GM12878 (cell line): ENCODE results near the gene HBD. TPM values are rescaled to one million over a fixed set of nuclear protein-coding genes. Genes with fewer than 3 reads are reported as not detected.
A peak's percentile ranks its signal among the peaks of the same experiment; 100 is the strongest.

Source experiments
- ATAC-seq: fragments of 200-7000 bp; cut with Tn5 transposase; 3 replicates; pipeline ENCODE4 v1.9.1; 2020; ENCODE audit warnings: mild to moderate bottlenecking, moderate library complexity
- Bru-seq: library from RNA; stranded (reverse); fragments of 400-500 nt; gene quantifications from one replicate; lab custom pipeline; 2021; lab: Mats Ljungman, UMichigan
- BruChase-seq, 2 experiments: library from RNA; stranded (reverse); fragments of 400-500 nt; gene quantifications; one replicate each; lab custom pipeline; 2021; lab: Mats Ljungman, UMichigan
- BruUV-seq: library from RNA; stranded (reverse); fragments of 400-500 nt; replicated peaks from 2 replicates; lab custom pipeline; 2021; lab: Mats Ljungman, UMichigan
- CTCF ChIA-PET: fragments of 300-600 bp; sonication (Branson Sonifier 250); formaldehyde crosslinking; extraction: SDS; loops from one replicate; lab custom pipeline; 2021; ENCODE audit warnings: inconsistent platforms; lab: Yijun Ruan, JAX
- POLR2A ChIA-PET: fragments of 350-600 bp; formaldehyde crosslinking; extraction: SDS; loops from one replicate; lab custom pipeline; 2021; ENCODE audit warnings: inconsistent platforms; lab: Charles Lee
- RAD21 ChIA-PET: fragments of 300-600 bp; sonication (Branson Sonifier 250); formaldehyde crosslinking; loops from one replicate; lab custom pipeline; 2023; ENCODE audit warnings: antibody characterized with exemption; ENCODE audit not compliant: unreplicated experiment; lab: Charles Lee
- SMC1A ChIA-PET: fragments of 300-600 bp; sonication (Branson Sonifier 250); formaldehyde crosslinking; loops from one replicate; lab custom pipeline; 2023; ENCODE audit not compliant: unreplicated experiment, uncharacterized antibody; lab: Charles Lee
- DNase-seq: peaks from one replicate; pipeline ENCODE4 v3.0.0-alpha.2; 2011; ENCODE audit warnings: low read depth, low spot score
- FAIRE-seq: peaks from 3 replicates; lab custom pipeline; 2011; peaks lifted over from hg19 to GRCh38; lab: Jason Lieb, UNC
- H2AFZ ChIP-seq: 2 replicates; pipeline ENCODE4 v1.6.0; 2011; ENCODE audit warnings: low read depth, low read length, control low read depth; ENCODE audit not compliant: control insufficient read depth
- H3K27ac ChIP-seq: 2 replicates; pipeline ENCODE4 v1.5.1; 2011; ENCODE audit warnings: control low read depth; ENCODE audit not compliant: control insufficient read depth, insufficient read depth
- H3K27me3 ChIP-seq, 2 experiments: replicated peaks in 1 of 2; 2 replicates each; pipeline versions ENCODE4 v1.6.0 to v1.6.1; 2011; ENCODE audit warnings: low read length in 1 of 2; ENCODE audit not compliant: control insufficient read depth in 2 of 2, insufficient read depth in 2 of 2
- H3K36me3 ChIP-seq, 2 experiments: 2 replicates each; pipeline ENCODE4 v1.5.1; 2011; ENCODE audit warnings: low read length in 1 of 2; ENCODE audit not compliant: control insufficient read depth in 2 of 2, insufficient read depth in 2 of 2
- H3K4me1 ChIP-seq: 2 replicates; pipeline ENCODE4 v1.6.1; 2011; ENCODE audit warnings: mild to moderate bottlenecking, low read length, moderate library complexity, mixed read lengths; ENCODE audit not compliant: control insufficient read depth, insufficient read depth
- H3K4me2 ChIP-seq: 2 replicates; pipeline ENCODE4 v1.6.0; 2011; ENCODE audit warnings: control low read depth; ENCODE audit not compliant: control insufficient read depth, insufficient read depth
- H3K4me3 ChIP-seq: fragments of 200-600 bp; sonication (generic); 2 replicates; pipeline ENCODE4 v1.5.1; 2016
- H3K79me2 ChIP-seq: 2 replicates; pipeline ENCODE4 v1.6.0; 2011; ENCODE audit warnings: low read length; ENCODE audit not compliant: control insufficient read depth, insufficient read depth
- H3K9ac ChIP-seq: 2 replicates; pipeline ENCODE4 v1.8.0; 2011; ENCODE audit warnings: low read length, control low read depth, mixed read lengths; ENCODE audit not compliant: control insufficient read depth, insufficient read depth
- H3K9me3 ChIP-seq: replicated peaks from 3 replicates; pipeline ENCODE4 v1.5.1; 2011; ENCODE audit warnings: mild to moderate bottlenecking, low read length; ENCODE audit not compliant: control insufficient read depth, insufficient read depth
- H4K20me1 ChIP-seq: 2 replicates; pipeline ENCODE4 v1.6.0; 2011; ENCODE audit not compliant: control insufficient read depth, insufficient read depth
- CREM ChIP-seq: IDR thresholded peaks from 2 replicates; pipeline ENCODE4 v1.6.1; 2014; ENCODE audit warnings: antibody characterized with exemption, low read depth
- HCFC1 ChIP-seq: fragments of 150-350 bp; IDR thresholded peaks from 2 replicates; pipeline ENCODE4 v1.6.1; 2014; ENCODE audit warnings: low read length
- HDGF ChIP-seq: fragments of 450-650 bp; IDR thresholded peaks from 2 replicates; pipeline ENCODE4 v1.6.1; 2016; ENCODE audit warnings: antibody characterized with exemption
- IRF3 ChIP-seq: fragments of 450-650 bp; IDR thresholded peaks from 2 replicates; pipeline ENCODE4 v1.6.1; 2014; ENCODE audit warnings: mild to moderate bottlenecking
- MLLT1 ChIP-seq: fragments of 450-650 bp; IDR thresholded peaks from 2 replicates; pipeline ENCODE4 v1.6.1; 2016; ENCODE audit warnings: mild to moderate bottlenecking
- POLR2A ChIP-seq: IDR thresholded peaks from 2 replicates; pipeline ENCODE4 v1.6.1; 2011; ENCODE audit warnings: low read depth, mild to moderate bottlenecking, low read length
- RELB ChIP-seq: fragments of 450-650 bp; IDR thresholded peaks from 2 replicates; pipeline ENCODE4 v1.6.1; 2017; ENCODE audit warnings: low read depth, mild to moderate bottlenecking, moderate library complexity
- SMARCA5 ChIP-seq: fragments of 450-650 bp; IDR thresholded peaks from 2 replicates; pipeline ENCODE4 v1.6.1; 2017; ENCODE audit warnings: mild to moderate bottlenecking
- YY1 ChIP-seq: IDR thresholded peaks from 2 replicates; pipeline ENCODE4 v1.6.1; 2011; ENCODE audit warnings: low read depth, mild to moderate bottlenecking, low read length
- ZNF622 ChIP-seq: fragments of 450-650 bp; IDR thresholded peaks from 2 replicates; pipeline ENCODE4 v1.6.1; 2017; ENCODE audit warnings: mild to moderate bottlenecking, inconsistent platforms
- ZSCAN29 ChIP-seq: fragments of 450-650 bp; IDR thresholded peaks from 2 replicates; pipeline ENCODE4 v1.6.1; 2017; ENCODE audit warnings: mild to moderate bottlenecking, moderate library complexity
- WGBS: methylation state at CpG from one replicate; pipeline ENCODE4 v1.1.6; 2016; ENCODE audit warnings: low lambda C conversion rate; ENCODE audit not compliant: insufficient replicate concordance, insufficient coverage; ENCODE audit errors: missing lambda C conversion rate; 5-methylcytosine and 5-hydroxymethylcytosine counted together
- in situ Hi-C: fragments of 300-500 bp; cut with MboI; formaldehyde crosslinking; loops from 9 replicates; pipeline ENCODE4 v1.14.3; 2018; ENCODE audit warnings: mixed read lengths
- intact Hi-C: fragments of 100-400 bp; cut with micrococcal nuclease; formaldehyde crosslinking; loops from one replicate; pipeline ENCODE4 v1.14.2; 2022; ENCODE audit not compliant: unreplicated experiment
- long read RNA-seq, 2 experiments: library from polyadenylated mRNA; unstranded; transcript quantifications; one replicate each; pipeline ENCODE4 v2.0.0, GENCODE V29; 2019 to 2020
- polyA minus RNA-seq, 3 experiments: library from RNA; depleted of rRNA, polyadenylated mRNA; stranded (reverse); fragments of >200 nt; gene quantifications; 2 replicates each; pipeline ENCODE4 v1.2.3, GENCODE V29; 2011
- polyA plus RNA-seq, 11 experiments: library from polyadenylated mRNA; depleted of rRNA in 4 of 11; unstranded in 6 of 11; stranded (reverse) in 5 of 11; fragments of >200 nt; fragmentation: Nextera tagmentation in 4 of 11; fragmentation: Illumina TruSeq in 1 of 11; extraction: Ambion mirVana in 4 of 11; extraction: Trizol in 1 of 11; gene quantifications; 1 replicate in 1 of 11; 2 replicates in 10 of 11; pipeline versions ENCODE4 v1.2.1 to v1.2.3, GENCODE V29; 2011 to 2016; ENCODE audit warnings: inconsistent platforms in 2 of 11, missing spikeins in 2 of 11, low read depth in 1 of 11
- total RNA-seq, 4 experiments: library from RNA; depleted of rRNA in 3 of 4; stranded (reverse); fragments of >200 nt in 3 of 4; fragmentation: Illumina TruSeq in 1 of 4; extraction: Trizol in 1 of 4; gene quantifications; 2 replicates each; pipeline versions ENCODE4 v1.2.1 to v1.2.3, GENCODE V29; 2013 to 2021

HBD gene
- not detected in 2 replicates for total RNA-seq (2013; cell fraction: nucleolus; rRNA removed)
- total RNA-seq (2014; rRNA removed) = not detected in 2 replicates
- not detected in 2 replicates for total RNA-seq (2014; rRNA removed; fragmentation: Illumina TruSeq; extraction: Trizol)
- not detected in 2 replicates for total RNA-seq (2021)
- not detected for polyA plus RNA-seq (2011; ENCODE audit: low read depth)
- polyA plus RNA-seq (2011; rRNA removed) = not detected in 2 replicates
- 0.15 TPM in 1 of 2 replicates, not detected in the other for polyA plus RNA-seq (2011; cell fraction: cytosol; rRNA removed)
- polyA plus RNA-seq (2011; cell fraction: nucleus; rRNA removed) = not detected in 2 replicates
- polyA plus RNA-seq (2012) = not detected in 2 replicates
- not detected in 2 replicates for polyA plus RNA-seq (2014; fragmentation: Illumina TruSeq; extraction: Trizol)
- polyA plus RNA-seq (2014; fragmentation: Nextera tagmentation; extraction: Ambion mirVana) = under 1 TPM; 0.11 to 0.32 TPM
- not detected in 2 replicates for polyA plus RNA-seq (2014; rRNA removed)
- not detected for polyA plus RNA-seq (2016; fragmentation: Nextera tagmentation; extraction: Ambion mirVana)
- polyA minus RNA-seq (2011; rRNA and poly(A)+ RNA removed) = not detected in 2 replicates
- polyA minus RNA-seq (2011; cell fraction: cytosol; rRNA and poly(A)+ RNA removed) = not detected in 2 replicates
- not detected in 2 replicates for polyA minus RNA-seq (2011; cell fraction: nucleus; rRNA and poly(A)+ RNA removed)
- Bru-seq, nascent RNA = percentile 9 among the genes with signal in this experiment
- not detected for BruChase-seq, experiment 1, labeled RNA remaining after a 6-hour chase
- BruChase-seq, experiment 2, labeled RNA remaining after a 2-hour chase = percentile 13 among the genes with signal in this experiment
- long read RNA-seq, experiment 1 = 0 reads
- long read RNA-seq, experiment 2 = 0 reads

- TF ChIP-seq YY1 (no peak), ZSCAN29 (no peak), IRF3 (no peak), MLLT1 (no peak), RELB (no peak), SMARCA5 (no peak), ZNF622 (no peak), HDGF (no peak), CREM (no peak), HCFC1 (no peak), POLR2A (no peak)
- ChIA-PET POLR2A (no interaction called here), RAD21 (no interaction called here), CTCF (no interaction called here), SMC1A (no interaction called here)
- H3K36me3 ChIP-seq = no peaks in the 10 kb centered on the region
- in situ Hi-C loops (no loop called here), intact Hi-C loops (no loop called here)
- BruUV-seq = no TSS peak
- no peaks in the 10 kb centered on the region; the same call in 1 of the 2 replicates for H3K4me1 ChIP-seq
- no peak within 1 kb of the TSS for H3K4me3 ChIP-seq
- H3K9ac ChIP-seq = no peak within 1 kb of the TSS
- H4K20me1 ChIP-seq = no peaks in the 10 kb centered on the region
- DNase-seq (no peak), FAIRE-seq (no peak), ATAC-seq (peak; percentile 46)
- H3K4me2 ChIP-seq = peak within 1 kb of the TSS; percentile 9; the same call in 1 of the 2 replicates
- WGBS = 0% methylated on average over 2 of the region's 2 CpGs
- no peaks in the 10 kb centered on the region for H3K27me3 ChIP-seq
- no peaks in the 10 kb centered on the region for H3K79me2 ChIP-seq
- no peaks in the 10 kb centered on the region for H3K9me3 ChIP-seq
- H2AFZ ChIP-seq = no peak within 1 kb of the TSS
- no peak within 1 kb of the TSS for H3K27ac ChIP-seq
Observed at GRCh38 chr11:5234381-5234834, at the start of gene HBD. TSS of gene HBD (minus strand) at chr11:5234483. CDS start at chr11:5234433, 50 bp downstream.
